HCT116 (cell line): ENCODE results near the gene ZFX. TPM values are rescaled to one million over a fixed set of nuclear protein-coding genes. Genes with fewer than 3 reads are reported as not detected.

ENCODE experiments used
- ATAC-seq: fragments of 200-7000 bp; cut with Tn5 transposase; 2 replicates; pipeline ENCODE4 v1.9.1; 2020; ENCODE audit warnings: mild to moderate bottlenecking, moderate library complexity
- BruUV-seq: library from RNA; stranded (reverse); fragments of 400-500 nt; replicated peaks from 2 replicates; lab custom pipeline; 2021; lab: Mats Ljungman, UMichigan
- CTCF ChIA-PET: fragments of 300-600 bp; sonication (Branson Sonifier 250); formaldehyde crosslinking; loops from one replicate; lab custom pipeline; 2021; ENCODE audit warnings: antibody characterized with exemption; lab: Charles Lee
- POLR2A ChIA-PET: fragments of 300-600, 350-600 bp; sonication (Branson Sonifier 250); formaldehyde crosslinking; loops from one replicate; lab custom pipeline; 2021; ENCODE audit warnings: antibody characterized with exemption; lab: Charles Lee
- RAD21 ChIA-PET, 2 experiments: fragments of 300-600 bp; sonication (Branson Sonifier 250); formaldehyde crosslinking; loops; one replicate each; lab custom pipeline; 2023; ENCODE audit warnings: low total read pairs in 2 of 2; ENCODE audit not compliant: uncharacterized antibody in 2 of 2, unreplicated experiment in 2 of 2, low non-redundant PET in 1 of 2; lab: Charles Lee
- DNase-seq: peaks from one replicate; pipeline ENCODE4 v3.0.0-alpha.2; 2010; ENCODE audit warnings: low read depth, low spot score
- H2AFZ ChIP-seq: fragments of 200-600 bp; shearing (Covaris generic), sonication (generic); 2 replicates; pipeline ENCODE4 v1.6.1; 2017; ENCODE audit warnings: low read depth, mixed run types, mixed read lengths, antibody characterized with exemption, low read length; ENCODE audit not compliant: poor library complexity, severe bottlenecking
- H3K27ac ChIP-seq: 2 replicates; pipeline ENCODE4 v1.5.1; 2012; ENCODE audit warnings: low read depth, low read length
- H3K27me3 ChIP-seq: fragments of 200-600 bp; sonication (generic); 2 replicates; pipeline ENCODE4 v1.6.1; 2016; ENCODE audit warnings: mixed run types, low read length, mixed read lengths; ENCODE audit not compliant: insufficient read depth
- H3K36me3 ChIP-seq, 2 experiments: fragments of 200-500 bp in 1 of 2; fragments of 200-600 bp in 1 of 2; sonication (Bioruptor generic) in 1 of 2; sonication (generic) in 1 of 2; 2 replicates each; pipeline versions ENCODE4 v1.5.1 to v1.6.1; 2014 to 2016; ENCODE audit warnings: low read length in 2 of 2, inconsistent platforms in 1 of 2, mixed read lengths in 1 of 2, mixed run types in 1 of 2; ENCODE audit not compliant: insufficient read depth in 2 of 2, control insufficient read depth in 1 of 2
- H3K4me1 ChIP-seq, 2 experiments: fragments of 200-600 bp in 1 of 2; sonication (generic) in 1 of 2; 2 replicates each; pipeline versions ENCODE4 v1.5.1 to v1.6.1; 2012 to 2017; ENCODE audit warnings: low read length in 2 of 2, inconsistent platforms in 1 of 2, mild to moderate bottlenecking in 1 of 2, mixed read lengths in 1 of 2, mixed run types in 1 of 2, moderate library complexity in 1 of 2; ENCODE audit not compliant: insufficient read depth in 2 of 2, control insufficient read depth in 1 of 2
- H3K4me2 ChIP-seq: fragments of 200-600 bp; sonication (generic); 2 replicates; pipeline ENCODE4 v1.6.1; 2017; ENCODE audit warnings: mixed run types, low read length, mixed read lengths
- H3K4me3 ChIP-seq, 2 experiments: fragments of 200-600 bp in 1 of 2; sonication (generic) in 1 of 2; replicated peaks in 1 of 2; 2 replicates each; pipeline ENCODE4 v1.5.1; 2011 to 2016; ENCODE audit warnings: low read length in 2 of 2, control low read depth in 1 of 2, low read depth in 1 of 2, mild to moderate bottlenecking in 1 of 2, mixed read lengths in 1 of 2, mixed run types in 1 of 2
- H3K79me2 ChIP-seq: fragments of 200-600 bp; sonication (generic); 2 replicates; pipeline ENCODE4 v1.6.1; 2017; ENCODE audit warnings: mild to moderate bottlenecking, mixed run types, low read length, moderate library complexity, mixed read lengths; ENCODE audit not compliant: insufficient read depth
- H3K9ac ChIP-seq: fragments of 200-600 bp; sonication (generic); 2 replicates; pipeline ENCODE4 v1.6.1; 2016; ENCODE audit warnings: low read length, mixed read lengths
- H3K9me2 ChIP-seq: fragments of 200-600 bp; sonication (generic), shearing (Covaris generic); 2 replicates; pipeline ENCODE4 v1.6.1; 2017; ENCODE audit warnings: mixed run types, mild to moderate bottlenecking, moderate library complexity; ENCODE audit not compliant: insufficient read depth
- H3K9me3 ChIP-seq, 2 experiments: fragments of 200-500 bp in 1 of 2; fragments of 200-600 bp in 1 of 2; sonication (Bioruptor generic) in 1 of 2; sonication (generic) in 1 of 2; 2 replicates each; pipeline ENCODE4 v1.6.1; 2014 to 2017; ENCODE audit warnings: low read length in 2 of 2, mixed read lengths in 2 of 2, inconsistent platforms in 1 of 2, low read depth in 1 of 2, mild to moderate bottlenecking in 1 of 2, mixed run types in 1 of 2, moderate library complexity in 1 of 2; ENCODE audit not compliant: control insufficient read depth in 1 of 2, insufficient read depth in 1 of 2
- H4K20me1 ChIP-seq: fragments of 200-600 bp; sonication (generic), shearing (Covaris generic); 2 replicates; pipeline ENCODE4 v1.6.1; 2017; ENCODE audit warnings: mixed run types, mild to moderate bottlenecking, moderate library complexity; ENCODE audit not compliant: insufficient read depth
- ATF3 ChIP-seq: IDR thresholded peaks from 2 replicates; pipeline ENCODE4 v1.6.1; 2012
- CBX3 ChIP-seq: IDR thresholded peaks from 2 replicates; pipeline ENCODE4 v1.6.1; 2012; ENCODE audit warnings: low read depth
- JUND ChIP-seq: IDR thresholded peaks from 2 replicates; pipeline ENCODE4 v1.6.1; 2012
- MAX ChIP-seq: IDR thresholded peaks from 2 replicates; pipeline ENCODE4 v1.6.1; 2012
- RAD21 ChIP-seq: IDR thresholded peaks from 2 replicates; pipeline ENCODE4 v1.6.1; 2012; ENCODE audit warnings: low read depth, mild to moderate bottlenecking
- SP1 ChIP-seq: IDR thresholded peaks from 2 replicates; pipeline ENCODE4 v1.6.1; 2012; ENCODE audit warnings: low read depth
- SRF ChIP-seq: IDR thresholded peaks from 2 replicates; pipeline ENCODE4 v1.6.1; 2012; ENCODE audit warnings: low read depth
- TCF7L2 ChIP-seq: IDR thresholded peaks from 2 replicates; pipeline ENCODE4 v1.7.0; 2011; ENCODE audit warnings: borderline replicate concordance, inconsistent platforms; ENCODE audit not compliant: insufficient read depth, insufficient read length; ENCODE audit errors: extremely low read depth
- intact Hi-C: fragments of 100-400 bp; cut with micrococcal nuclease; formaldehyde crosslinking; loops from 2 replicates; pipeline ENCODE4 v1.10.0; 2022
- total RNA-seq: library from RNA; stranded (reverse); gene quantifications from one replicate; pipeline ENCODE4 v1.2.1, GENCODE V29; 2021; ENCODE audit not compliant: unreplicated experiment
- TF ChIP-seq, protein P1 (sequence below): IDR thresholded peaks from 2 replicates; pipeline ENCODE4 v1.6.1; 2011; ENCODE audit warnings: mild to moderate bottlenecking, low read length, moderate library complexity; ENCODE audit not compliant: insufficient replicate concordance; ENCODE audit errors: extremely low read depth

ZFX gene
- total RNA-seq, 1 experiment from 2014 or later = 28.1 TPM

GRCh38 chrX:24260842-24261550 lies 111.5 kb downstream of the ZFX start:
- Histone ChIP-seq H2AFZ (no peak overlapping the region), H3K4me2 (no peak overlapping the region), H3K9ac (no peak overlapping the region), H3K79me2 (no peaks in the 10 kb centered on the region), H3K36me3 (no peaks in the 10 kb centered on the region), H4K20me1 (no peaks in the 10 kb centered on the region), H3K4me1 (peaks cover 0 to 6% of the 10 kb centered on the region in 2 experiments; a peak in 1 of 4 replicates), H3K9me3 (no peaks in the 10 kb centered on the region), H3K4me3 (no peak overlapping the region), H3K9me2 (no peaks in the 10 kb centered on the region), H3K27ac (no peak overlapping the region), H3K27me3 (no peaks in the 10 kb centered on the region)
- ChIA-PET RAD21 (no interaction called here), POLR2A (no interaction called here), CTCF (no interaction called here)
- DNase-seq = no peak
- no peak for ATAC-seq
- TF ChIP-seq, protein P1, sequence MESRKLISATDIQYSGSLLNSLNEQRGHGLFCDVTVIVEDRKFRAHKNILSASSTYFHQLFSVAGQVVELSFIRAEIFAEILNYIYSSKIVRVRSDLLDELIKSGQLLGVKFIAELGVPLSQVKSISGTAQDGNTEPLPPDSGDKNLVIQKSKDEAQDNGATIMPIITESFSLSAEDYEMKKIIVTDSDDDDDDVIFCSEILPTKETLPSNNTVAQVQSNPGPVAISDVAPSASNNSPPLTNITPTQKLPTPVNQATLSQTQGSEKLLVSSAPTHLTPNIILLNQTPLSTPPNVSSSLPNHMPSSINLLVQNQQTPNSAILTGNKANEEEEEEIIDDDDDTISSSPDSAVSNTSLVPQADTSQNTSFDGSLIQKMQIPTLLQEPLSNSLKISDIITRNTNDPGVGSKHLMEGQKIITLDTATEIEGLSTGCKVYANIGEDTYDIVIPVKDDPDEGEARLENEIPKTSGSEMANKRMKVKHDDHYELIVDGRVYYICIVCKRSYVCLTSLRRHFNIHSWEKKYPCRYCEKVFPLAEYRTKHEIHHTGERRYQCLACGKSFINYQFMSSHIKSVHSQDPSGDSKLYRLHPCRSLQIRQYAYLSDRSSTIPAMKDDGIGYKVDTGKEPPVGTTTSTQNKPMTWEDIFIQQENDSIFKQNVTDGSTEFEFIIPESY = no peak
- TF ChIP-seq RAD21 = no peak
- TF ChIP-seq SRF = no peak
- no peak for TF ChIP-seq JUND
- no peak for TF ChIP-seq ATF3
- intact Hi-C loops = no loop called here
- no TSS peak for BruUV-seq

GRCh38 chrX:24262309-24262708 lies 112.8 kb downstream of the ZFX start:
- H3K4me3 ChIP-seq = no peak overlapping the region
- RAD21 ChIA-PET = no interaction called here
- no peaks in the 10 kb centered on the region for H3K79me2 ChIP-seq
- no peak overlapping the region for H3K27ac ChIP-seq
- intact Hi-C loops = no loop called here
- no TSS peak for BruUV-seq
- no peak overlapping the region for H2AFZ ChIP-seq
- CTCF ChIA-PET = no interaction called here
- H3K4me1 ChIP-seq = peaks cover 0 to 6% of the 10 kb centered on the region in 2 experiments; a peak in 2 of 4 replicates
- no peak overlapping the region for H3K9ac ChIP-seq
- TF ChIP-seq CBX3 (no peak), TCF7L2 (no peak), MAX (no peak), SP1 (no peak)
- no peaks in the 10 kb centered on the region for H3K36me3 ChIP-seq
- no peaks in the 10 kb centered on the region for H3K9me3 ChIP-seq
- DNase-seq (no peak), ATAC-seq (no peak)
- POLR2A ChIA-PET = no interaction called here
- no peaks in the 10 kb centered on the region for H3K27me3 ChIP-seq
- H4K20me1 ChIP-seq = no peaks in the 10 kb centered on the region
- H3K9me2 ChIP-seq = no peaks in the 10 kb centered on the region
- no peak overlapping the region for H3K4me2 ChIP-seq
